GM21528 (cell line): ENCODE data around the gene PDE6D.

Experiments used
- ATAC-seq: cut with Tn5 transposase; IDR thresholded peaks from one replicate; pipeline ENCODE4 v1.9.1; 2021; ENCODE audit warnings: mild to moderate bottlenecking, moderate library complexity; ENCODE audit not compliant: unreplicated experiment, low FRiP score

Gene PDE6D

DNA sequence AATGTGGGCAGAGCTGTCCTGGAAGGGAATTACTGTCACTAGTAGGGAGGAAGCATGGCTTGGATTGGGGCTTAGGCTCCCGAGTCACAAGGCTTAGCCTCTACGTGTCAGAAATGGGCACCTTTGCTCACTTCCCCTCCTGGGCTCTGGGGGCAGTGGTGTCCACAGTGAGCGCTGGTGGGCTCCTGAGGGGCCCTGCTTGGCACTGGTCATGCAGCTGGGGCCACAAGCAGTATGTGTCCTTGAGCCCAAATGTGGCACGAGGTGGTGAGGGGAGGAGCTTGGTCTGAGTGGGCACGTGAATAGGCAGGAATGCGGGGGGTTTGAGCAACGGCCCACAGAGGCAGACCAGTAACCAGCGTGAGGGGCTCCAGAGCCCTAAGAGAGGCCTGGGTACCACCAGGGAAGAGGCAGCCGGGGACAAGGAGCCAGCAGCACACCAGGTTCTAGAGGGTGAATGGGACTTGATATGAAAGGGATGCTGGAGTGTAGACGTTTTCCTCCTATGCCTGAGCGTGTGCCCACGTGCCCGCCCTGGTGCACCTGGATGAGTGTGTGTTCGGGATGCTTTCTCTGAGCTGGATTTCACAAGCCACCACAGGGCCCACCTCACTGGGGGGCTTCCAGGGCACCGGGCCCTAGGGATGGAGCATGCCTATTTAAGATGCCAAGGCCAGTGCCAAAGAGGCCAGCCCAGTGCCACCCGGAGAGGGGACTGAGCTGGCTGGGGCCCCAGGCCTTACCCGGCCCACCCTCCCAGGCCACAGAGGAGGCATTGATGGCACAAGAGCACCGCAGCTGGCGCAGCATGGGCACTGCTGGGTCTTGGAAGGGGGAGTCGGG is 95.5 kb downstream of the PDE6D start:
- no peak for ATAC-seq

DNA sequence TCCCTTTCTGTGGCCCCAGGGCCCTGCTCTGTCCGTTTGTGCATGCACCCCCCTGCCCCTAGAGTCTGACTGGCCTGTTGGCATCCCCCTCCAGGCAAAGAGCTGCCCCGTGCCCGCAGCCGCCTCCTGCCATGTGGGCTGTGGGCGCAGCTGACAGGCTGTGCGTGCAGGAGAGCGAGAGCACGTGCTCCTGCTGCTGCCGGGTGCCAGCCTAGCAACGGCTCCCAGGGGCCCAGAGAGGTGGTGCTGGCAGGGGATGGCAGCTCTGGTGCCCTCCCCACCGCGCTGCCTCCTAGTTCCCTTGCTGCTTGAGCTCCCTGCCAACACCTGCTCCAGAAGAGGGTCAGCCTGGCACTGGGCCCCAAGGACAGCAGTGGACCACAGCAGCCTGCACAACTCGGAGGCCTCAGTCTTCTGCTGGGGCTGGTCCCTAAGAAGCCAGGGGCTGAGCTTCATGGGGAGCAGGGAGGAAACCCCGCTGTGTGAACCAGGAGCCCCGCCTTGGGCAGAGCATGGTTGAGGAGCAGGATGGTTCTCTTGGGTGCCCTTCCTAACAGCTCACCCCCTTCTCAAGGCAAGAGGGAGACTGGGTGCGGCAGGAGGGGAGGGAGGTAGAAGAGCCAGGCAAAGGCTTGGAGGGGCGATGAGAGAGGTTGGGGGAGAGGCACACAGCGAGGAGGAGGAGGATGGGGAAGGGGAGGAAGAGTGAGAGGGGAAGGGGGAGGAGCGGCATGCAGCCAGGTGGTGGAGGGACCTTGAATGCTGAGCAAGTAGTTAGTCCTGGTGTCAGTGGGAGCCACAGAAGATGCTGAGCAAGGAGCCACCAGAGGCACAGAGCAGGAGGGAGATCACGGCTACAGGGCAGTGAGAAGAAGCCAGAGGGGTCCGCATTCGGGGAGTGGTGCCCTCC is 96.5 kb downstream of the PDE6D start:
- ATAC-seq = no peak

GRCh38 chr2:231683292-231684235 is 97.5 kb downstream of the PDE6D start:
- ATAC-seq = no peak

DNA sequence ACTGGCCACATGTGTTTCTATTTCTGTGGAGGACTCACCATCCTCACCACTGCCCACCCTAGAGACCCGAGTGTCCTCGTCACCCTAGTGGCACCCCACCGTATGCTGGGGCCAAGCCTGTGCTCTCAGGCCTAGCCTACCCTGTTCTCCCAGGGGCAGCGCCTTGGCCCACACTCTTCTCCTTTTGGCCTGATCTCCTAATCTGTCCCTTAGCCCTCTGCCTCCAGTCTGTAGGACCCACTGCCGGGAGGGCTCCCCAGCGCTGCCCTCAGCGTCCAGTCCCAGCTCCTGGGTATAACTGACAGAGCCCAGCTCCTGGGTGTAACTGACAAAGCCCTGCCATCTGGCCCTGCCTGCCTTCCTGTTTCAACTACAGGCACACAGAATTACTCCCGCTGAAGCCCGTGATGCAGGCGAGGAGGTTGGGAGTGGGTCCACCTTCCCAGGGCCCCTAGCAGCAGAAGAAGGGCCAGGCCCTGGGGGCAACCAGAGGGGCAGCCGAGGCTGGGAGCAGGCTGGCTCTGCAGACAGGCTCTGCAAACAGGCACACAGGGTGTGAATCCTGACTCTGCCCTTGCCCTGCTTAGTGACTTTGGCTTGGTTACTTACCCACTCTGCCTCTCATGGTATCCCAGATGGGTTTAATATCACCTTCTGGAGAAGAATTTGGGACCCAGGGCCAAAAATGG is 98.3 kb downstream of the PDE6D start:
- no peak for ATAC-seq
